Skeletal muscle tissue (tissue), 4 donors: ENCODE results near the gene HOXA2. TPM values are rescaled to one million over a fixed set of nuclear protein-coding genes. Genes with fewer than 3 reads are reported as not detected.

Experiments used
- H3K27ac ChIP-seq: one replicate; pipeline ENCODE4 v1.7.0; 2013; ENCODE audit warnings: mild to moderate bottlenecking, low read depth, low read length, inconsistent platforms
- H3K27me3 ChIP-seq, 3 donors: one replicate each; pipeline ENCODE4 v1.7.0; 2013; ENCODE audit warnings: low read length in 3 of 3; ENCODE audit not compliant: control insufficient read depth in 3 of 3, insufficient read depth in 3 of 3
- H3K36me3 ChIP-seq, 3 donors: one replicate each; pipeline ENCODE4 v1.7.0; 2013; ENCODE audit warnings: low read length in 3 of 3; ENCODE audit not compliant: control insufficient read depth in 3 of 3, insufficient read depth in 3 of 3
- H3K4me1 ChIP-seq, 3 donors: one replicate each; pipeline ENCODE4 v1.7.0; 2013; ENCODE audit warnings: low read length in 3 of 3, mild to moderate bottlenecking in 3 of 3; ENCODE audit not compliant: control insufficient read depth in 3 of 3, insufficient read depth in 3 of 3
- H3K4me3 ChIP-seq, 3 donors: one replicate each; pipeline ENCODE4 v1.7.0; 2013; ENCODE audit warnings: low read length in 3 of 3
- H3K9ac ChIP-seq, 3 donors: one replicate each; pipeline ENCODE4 v1.7.0; 2013; ENCODE audit warnings: low read length in 3 of 3, mild to moderate bottlenecking in 3 of 3, moderate library complexity in 2 of 3, low read depth in 1 of 3
- H3K9me3 ChIP-seq, 3 donors: one replicate each; pipeline ENCODE4 v1.7.0; 2013; ENCODE audit warnings: low read length in 3 of 3; ENCODE audit not compliant: control insufficient read depth in 3 of 3
- total RNA-seq: library from RNA; depleted of rRNA; stranded (reverse); fragments of >200 nt; gene quantifications from one replicate; pipeline ENCODE4 v1.2.3, GENCODE V29; 2014
- donor health status: Osteomylitis.

HOXA2 gene
- total RNA-seq, 1 donor from 2014 or later: under 0.01 TPM

- H3K36me3 ChIP-seq: peaks cover 10 to 35% (median 23%) of the 10 kb centered on the region in 3 donors
- H3K4me1 ChIP-seq: peaks cover 40 to 46% (median 46%) of the 10 kb centered on the region in 3 donors
- H3K4me3 ChIP-seq: peak overlapping the region; percentile 59 to 98 (median 72)
- no peaks in the 10 kb centered on the region for H3K9me3 ChIP-seq
- H3K27me3 ChIP-seq: no peaks in the 10 kb centered on the region
- H3K9ac ChIP-seq: peak overlapping the region in 1 of 3 donors; percentile 62
- peak overlapping the region; percentile 71 for H3K27ac ChIP-seq
Observed at GRCh38 chr7:27146491-27147198, 44.2 kb upstream of the HOXA2 start.

- peaks cover 33 to 40% (median 39%) of the 10 kb centered on the region in 3 donors for H3K4me1 ChIP-seq
- H3K36me3 ChIP-seq: peaks cover 16 to 41% (median 25%) of the 10 kb centered on the region in 3 donors
- H3K4me3 ChIP-seq: no peak overlapping the region
Observed at GRCh38 chr7:27145914-27146412, 43.5 kb upstream of the HOXA2 start.

GRCh38 chr7:27145165-27145913 lies 42.9 kb upstream of the HOXA2 start:
- Histone ChIP-seq H3K36me3 (peaks cover 17 to 44% (median 27%) of the 10 kb centered on the region in 3 donors), H3K27me3 (no peaks in the 10 kb centered on the region), H3K4me1 (peaks cover 30 to 37% (median 35%) of the 10 kb centered on the region in 3 donors), H3K27ac (no peak overlapping the region), H3K4me3 (no peak overlapping the region), H3K9me3 (no peaks in the 10 kb centered on the region), H3K9ac (no peak overlapping the region)

More at GRCh38 chr7:27145914-27146412, 43.5 kb upstream of the HOXA2 start:
- H3K9ac ChIP-seq: no peak overlapping the region
- H3K27me3 ChIP-seq: no peaks in the 10 kb centered on the region
- no peak overlapping the region for H3K27ac ChIP-seq
- no peaks in the 10 kb centered on the region for H3K9me3 ChIP-seq

GRCh38 chr7:27144781-27145164 lies 42.3 kb upstream of the HOXA2 start:
- peaks cover 17 to 44% (median 27%) of the 10 kb centered on the region in 3 donors for H3K36me3 ChIP-seq
- no peaks in the 10 kb centered on the region for H3K9me3 ChIP-seq
- no peak overlapping the region for H3K27ac ChIP-seq
- peaks cover 26 to 31% (median 30%) of the 10 kb centered on the region in 3 donors for H3K4me1 ChIP-seq
- H3K27me3 ChIP-seq: no peaks in the 10 kb centered on the region
- H3K4me3 ChIP-seq: no peak overlapping the region
- H3K9ac ChIP-seq: no peak overlapping the region

GRCh38 chr7:27143950-27144780 lies 41.7 kb upstream of the HOXA2 start:
- H3K9ac ChIP-seq: no peak overlapping the region
- H3K9me3 ChIP-seq: no peaks in the 10 kb centered on the region
- no peak overlapping the region for H3K27ac ChIP-seq
- peaks cover 23 to 26% (median 25%) of the 10 kb centered on the region in 3 donors for H3K4me1 ChIP-seq
- peaks cover 17 to 46% (median 28%) of the 10 kb centered on the region in 3 donors for H3K36me3 ChIP-seq
- H3K4me3 ChIP-seq: no peak overlapping the region
- no peaks in the 10 kb centered on the region for H3K27me3 ChIP-seq

GRCh38 chr7:27143023-27143949 lies 40.8 kb upstream of the HOXA2 start, which contains the start of gene HOXA5:
Gene HOXA5 (minus strand): TSS chr7:27143681. CDS start chr7:27143607, 74 bp downstream.
- H3K4me3 ChIP-seq: peak within 1 kb of the TSS; percentile 49 to 63 (median 61)
- no peaks in the 10 kb centered on the region for H3K27me3 ChIP-seq
- H3K9me3 ChIP-seq: no peaks in the 10 kb centered on the region
- H3K36me3 ChIP-seq: peaks cover 17 to 49% (median 28%) of the 10 kb centered on the region in 3 donors
- H3K4me1 ChIP-seq: peaks cover 14 to 21% (median 17%) of the 10 kb centered on the region in 3 donors
- H3K27ac ChIP-seq: no peak within 1 kb of the TSS
- H3K9ac ChIP-seq: peak within 1 kb of the TSS in 1 of 3 donors; percentile 60

- no peak overlapping the region for H3K27ac ChIP-seq
- peaks cover 10 to 18% (median 14%) of the 10 kb centered on the region in 3 donors for H3K4me1 ChIP-seq
- H3K27me3 ChIP-seq: no peaks in the 10 kb centered on the region
- H3K9me3 ChIP-seq: no peaks in the 10 kb centered on the region
- peaks cover 17 to 49% (median 28%) of the 10 kb centered on the region in 3 donors for H3K36me3 ChIP-seq
- H3K4me3 ChIP-seq: peak overlapping the region; percentile 49 to 63 (median 61)
- H3K9ac ChIP-seq: peak overlapping the region in 1 of 3 donors; percentile 60
Observed at GRCh38 chr7:27142580-27143022, 40.1 kb upstream of the HOXA2 start.

GRCh38 chr7:27141923-27142579 lies 39.6 kb upstream of the HOXA2 start:
- Histone ChIP-seq H3K9me3 (no peaks in the 10 kb centered on the region), H3K9ac (peak overlapping the region in 1 of 3 donors; percentile 60), H3K36me3 (peaks cover 17 to 49% (median 28%) of the 10 kb centered on the region in 3 donors), H3K4me3 (peak overlapping the region; percentile 29 to 61 (median 49)), H3K4me1 (peaks cover 7 to 14% (median 9%) of the 10 kb centered on the region in 3 donors), H3K27ac (no peak overlapping the region), H3K27me3 (no peaks in the 10 kb centered on the region)
